T-helper 1 cell treated with Interleukin-12 subunit alpha and Interleukin-12 subunit beta and Interleukin-4 antibody, amounts not matched to agents 30 ng/mL and 1 ng/mL, for 36 hours (primary cell): ENCODE results near the gene CCDC177. TPM values are rescaled to one million over a fixed set of nuclear protein-coding genes. Genes with fewer than 3 reads are reported as not detected.
"Not testable (repeated sequence)": the region's sequence is repeated elsewhere in the genome, so short reads cannot be mapped to it uniquely, and the experiment has no call there.

ENCODE experiments used
- intact Hi-C: fragments of 100-400 bp; cut with micrococcal nuclease; formaldehyde crosslinking; loops from one replicate; pipeline ENCODE4 v1.15.1; 2024
- total RNA-seq: library from RNA; stranded (reverse); gene quantifications from 2 replicates; pipeline ENCODE4 v1.2.3, GENCODE V29; 2022

The CCDC177 gene
- total RNA-seq, 1 donor from 2014 or later: 0.05 TPM

DNA sequence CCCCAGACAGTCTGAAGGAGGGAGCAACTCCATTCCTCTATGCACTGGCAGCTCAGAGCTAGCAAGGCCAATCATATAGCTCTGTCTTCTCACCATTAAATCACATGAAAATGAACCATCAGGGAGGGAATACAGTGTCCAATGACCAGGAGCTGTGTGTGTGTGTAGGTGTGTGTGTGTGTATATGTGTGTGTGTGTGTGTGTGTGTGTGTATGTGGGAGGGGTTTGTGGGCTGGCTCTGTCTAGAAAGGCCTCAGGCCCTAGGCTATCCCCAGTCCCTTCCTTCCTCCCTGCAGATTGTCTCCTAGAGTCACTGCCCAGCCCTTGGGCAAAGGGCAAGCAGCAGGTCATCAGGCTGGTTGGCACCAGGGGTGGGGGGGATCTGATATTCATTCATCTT lies 31.1 kb upstream of the CCDC177 start:
- intact Hi-C loops: no loop called here

DNA sequence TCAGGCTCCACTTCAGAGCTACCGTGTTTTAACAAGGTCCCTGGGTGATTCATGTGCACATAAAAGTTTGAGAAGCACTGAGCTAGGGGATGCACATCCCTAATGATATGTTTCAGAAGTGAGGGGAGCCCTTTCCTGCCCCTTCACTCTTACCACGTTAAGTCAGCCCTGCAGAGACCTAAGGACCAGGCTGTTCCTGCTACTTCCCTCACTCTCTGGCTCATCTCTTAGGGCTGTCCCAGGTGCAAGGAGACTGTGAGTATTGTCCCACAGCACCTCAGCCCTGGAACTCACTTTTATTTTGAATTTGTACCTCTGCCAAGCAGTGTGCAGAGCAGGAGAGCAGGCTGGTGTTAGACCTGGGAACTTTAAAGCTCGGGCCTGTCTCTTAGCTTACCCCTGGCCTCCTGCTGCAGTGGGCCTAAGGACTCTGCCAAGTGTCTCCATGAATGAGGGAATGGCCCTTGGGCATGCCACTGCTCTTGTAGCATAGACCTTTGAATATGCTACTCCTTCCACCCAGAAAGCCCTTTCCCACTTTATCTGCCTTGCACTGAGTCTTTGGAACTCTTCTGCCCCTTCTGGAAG lies 25.7 kb upstream of the CCDC177 start:
- intact Hi-C loops: loop anchor here (5.0 kb wide), 1 partner anchor 217 kb away; no protein-coding TSS in a partner anchor

DNA sequence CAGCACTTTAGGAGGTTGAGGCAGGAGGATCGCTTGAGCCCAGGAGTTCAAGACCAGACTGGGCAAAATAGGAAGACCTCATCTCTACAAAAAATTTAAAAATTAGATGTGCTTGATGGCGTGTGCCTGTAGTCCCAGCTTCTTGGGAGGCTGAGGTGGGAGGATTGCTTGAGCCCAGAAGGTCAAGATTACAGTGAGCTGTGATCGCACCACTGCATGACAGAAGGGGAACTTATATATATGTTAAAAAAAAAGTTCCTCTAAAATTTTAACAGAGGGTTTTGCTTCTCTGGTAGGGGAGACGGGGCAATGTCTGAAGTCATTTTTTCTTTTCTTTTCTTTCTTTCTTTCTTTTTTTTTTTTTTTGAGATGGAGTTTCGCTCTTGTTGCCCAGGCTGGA lies 24.8 kb upstream of the CCDC177 start:
- intact Hi-C loops: not testable (repeated sequence)

DNA sequence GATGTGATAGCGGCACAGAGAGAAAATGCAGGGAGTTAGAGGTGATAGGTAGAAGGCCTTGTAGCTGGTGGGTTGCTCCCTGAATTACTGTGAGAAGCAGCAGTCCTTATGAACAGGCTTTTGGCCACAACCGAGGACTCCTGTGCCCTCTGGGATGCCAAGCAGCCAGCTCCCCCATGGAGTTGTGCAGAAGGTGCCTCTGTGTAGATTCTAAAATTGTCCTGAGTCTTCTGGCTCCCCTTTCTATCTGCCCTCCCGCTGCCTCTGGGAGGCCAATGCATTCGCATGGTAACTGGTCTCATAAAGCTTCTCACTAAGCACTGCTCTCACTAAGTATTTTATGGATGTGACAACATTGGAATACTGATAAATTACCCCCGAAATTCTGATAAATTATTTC lies 20.7 kb upstream of the CCDC177 start:
- intact Hi-C loops: no loop called here

DNA sequence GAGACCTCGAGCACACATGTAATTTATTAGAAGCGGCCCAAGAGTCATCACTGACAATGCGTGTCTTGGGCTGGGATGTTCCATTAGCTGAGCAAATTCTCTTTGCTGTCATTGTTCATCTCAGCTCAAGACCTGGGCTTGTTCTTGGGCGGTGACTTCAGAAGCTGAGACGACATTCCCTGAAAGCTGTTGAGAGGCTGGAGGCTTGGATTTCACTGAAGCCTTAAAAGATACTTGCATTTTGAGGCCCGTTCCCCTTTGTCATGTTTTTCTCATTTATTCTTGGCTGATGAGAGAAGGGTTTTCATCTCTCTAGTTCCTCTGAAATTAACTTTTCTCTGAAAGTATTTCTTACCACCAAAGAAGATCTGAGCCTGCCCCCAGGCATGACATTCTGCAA lies 20.2 kb upstream of the CCDC177 start:
- intact Hi-C loops: no loop called here

DNA sequence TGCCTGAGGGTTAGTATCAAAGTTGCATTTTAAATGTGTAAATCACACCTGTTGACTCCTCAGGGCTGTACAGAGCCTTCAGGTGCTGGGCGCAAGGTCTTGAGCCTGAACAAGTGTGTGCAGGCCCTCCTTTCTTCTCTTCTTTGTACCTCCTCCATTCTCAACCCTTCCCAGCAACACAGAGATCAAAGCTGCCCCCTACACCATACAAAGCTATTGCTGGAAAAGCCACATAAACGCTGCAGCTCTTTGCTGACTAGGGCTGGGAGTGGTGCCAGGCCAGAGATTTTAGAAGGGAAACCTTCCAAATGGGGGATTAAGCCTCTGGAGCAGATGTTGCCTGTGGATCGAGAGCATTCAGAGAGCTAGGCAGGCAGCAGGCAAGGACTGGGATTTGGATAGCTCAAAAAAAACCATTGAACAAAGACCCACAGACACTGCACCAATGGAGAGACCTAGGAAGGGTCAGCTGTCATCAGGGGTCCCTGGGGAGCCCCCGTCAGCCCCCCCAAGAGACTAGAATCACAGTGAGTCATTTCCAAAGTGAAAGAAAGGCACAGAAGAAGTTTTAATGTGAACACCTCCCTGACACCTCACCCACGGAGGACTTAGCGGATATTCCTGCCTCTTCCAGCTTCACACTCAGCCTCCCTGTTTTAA lies 18.5 kb upstream of the CCDC177 start:
- intact Hi-C loops: no loop called here

DNA sequence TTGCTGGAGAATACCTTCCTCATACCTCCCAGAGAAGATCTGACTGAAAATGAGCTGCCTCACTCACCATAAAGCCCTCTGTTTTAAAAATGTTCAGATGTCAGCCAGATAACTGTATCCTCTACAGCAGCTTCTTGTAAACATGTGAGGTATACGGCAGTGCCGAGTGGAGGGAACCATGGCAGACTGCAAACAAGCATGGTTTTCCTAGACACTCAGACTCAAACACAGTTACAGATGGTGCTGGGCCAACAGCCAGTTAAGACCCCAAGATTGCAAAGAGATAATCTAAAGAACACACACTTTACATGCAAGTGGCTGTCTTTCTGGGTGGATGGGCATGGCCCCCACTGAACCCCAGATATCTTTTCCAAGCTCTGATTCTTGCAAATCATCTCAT lies 16.6 kb upstream of the CCDC177 start:
- intact Hi-C loops: no loop called here

DNA sequence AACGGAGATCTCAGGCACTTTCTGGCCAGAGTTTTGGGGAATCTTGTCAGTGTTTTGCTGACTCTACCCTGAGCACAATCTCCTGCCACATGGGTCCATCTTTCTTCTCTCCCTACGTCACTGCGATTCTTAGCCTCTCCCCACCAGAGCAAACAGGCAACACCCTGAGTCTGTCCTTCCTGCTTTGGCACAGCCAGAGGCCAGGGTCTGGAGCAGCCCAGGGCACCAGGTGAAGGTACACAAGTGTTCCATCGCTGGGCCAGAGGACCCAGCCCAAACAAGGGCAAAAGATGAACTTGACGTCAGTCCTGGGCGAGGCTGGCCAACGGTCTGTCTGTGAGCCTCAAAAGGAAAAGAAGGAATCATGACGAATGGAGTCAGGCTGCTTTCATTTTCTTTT lies 12.7 kb upstream of the CCDC177 start:
- intact Hi-C loops: no loop called here

DNA sequence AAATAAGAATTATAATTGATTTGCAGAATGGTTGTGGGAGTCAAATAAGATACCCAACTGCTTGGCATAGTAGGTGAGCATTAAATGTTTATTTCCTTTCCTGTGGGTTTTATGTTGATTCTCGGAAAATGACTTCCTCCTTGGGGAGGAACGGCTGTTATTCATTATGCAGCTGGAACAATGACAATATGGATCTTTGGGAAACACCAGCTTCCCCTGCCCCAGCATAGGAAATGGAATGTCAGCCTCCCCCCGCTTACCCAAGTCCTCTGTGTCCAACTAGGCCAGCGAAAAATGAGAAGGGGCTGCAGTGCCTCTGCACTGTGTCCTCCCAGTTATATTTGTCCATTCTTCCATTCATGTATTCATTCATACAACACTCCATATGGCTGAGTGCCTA lies 11.7 kb upstream of the CCDC177 start:
- intact Hi-C loops: no loop called here

DNA sequence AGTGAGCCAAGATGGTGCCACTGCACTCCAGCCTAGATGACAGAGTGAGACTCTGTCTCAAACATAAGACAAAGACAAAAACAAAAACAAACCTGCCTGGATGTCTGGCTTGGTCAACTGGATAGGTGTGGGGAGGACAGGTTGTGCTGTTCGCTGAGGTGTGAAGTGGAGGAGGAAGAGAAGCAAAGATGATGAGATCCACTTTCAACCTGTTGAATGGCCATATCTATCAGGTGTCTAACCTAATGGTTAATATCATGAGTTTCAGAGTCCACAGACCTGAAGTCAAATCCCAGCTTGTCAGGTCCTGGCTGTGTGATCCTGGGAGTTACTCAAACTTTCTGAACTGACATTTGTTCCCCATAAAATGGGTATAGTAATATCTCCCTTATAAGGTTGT lies 9.7 kb upstream of the CCDC177 start:
- intact Hi-C loops: loop anchor here (2.0 kb wide), 2 partner anchors 18 to 52 kb away; no protein-coding TSS in a partner anchor

DNA sequence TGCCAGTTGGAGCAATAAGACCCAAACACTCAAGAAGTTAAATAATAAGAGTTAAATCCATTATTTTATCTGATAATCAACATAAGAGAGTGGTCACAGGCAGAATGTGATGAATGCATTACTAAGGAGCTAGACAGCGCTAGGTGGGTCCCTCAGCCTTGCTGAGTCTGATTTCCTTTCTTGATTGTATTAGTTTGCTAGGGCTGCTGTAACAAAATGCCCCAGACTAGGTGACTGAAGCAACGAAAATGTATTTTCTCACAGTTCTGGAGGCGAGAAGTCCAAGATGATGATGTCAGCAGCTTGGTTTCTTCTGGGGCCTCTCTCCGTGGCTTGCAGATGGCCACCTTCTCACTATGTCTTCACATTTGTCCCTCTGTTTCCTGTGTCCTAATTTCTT lies 8.2 kb upstream of the CCDC177 start:
- intact Hi-C loops: no loop called here

DNA sequence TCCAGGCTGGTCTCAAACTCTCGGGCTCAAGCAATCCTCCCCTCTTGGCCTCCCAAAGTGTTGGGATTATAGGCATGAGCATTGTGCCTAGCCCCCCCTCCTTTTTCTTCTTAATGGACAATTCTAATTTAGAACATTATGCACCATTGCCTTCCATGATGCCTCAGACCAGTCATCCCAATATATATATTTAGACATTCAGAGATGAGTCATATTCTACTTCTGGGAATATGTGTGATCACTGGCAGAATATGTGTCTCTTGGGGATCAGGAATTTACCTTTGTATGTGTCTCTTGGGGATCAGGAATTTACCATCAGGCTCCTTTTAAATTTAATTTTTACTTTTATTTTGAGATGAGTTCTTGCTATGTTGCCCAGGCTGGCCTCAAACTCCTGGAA lies 7.5 kb upstream of the CCDC177 start:
- intact Hi-C loops: no loop called here

DNA sequence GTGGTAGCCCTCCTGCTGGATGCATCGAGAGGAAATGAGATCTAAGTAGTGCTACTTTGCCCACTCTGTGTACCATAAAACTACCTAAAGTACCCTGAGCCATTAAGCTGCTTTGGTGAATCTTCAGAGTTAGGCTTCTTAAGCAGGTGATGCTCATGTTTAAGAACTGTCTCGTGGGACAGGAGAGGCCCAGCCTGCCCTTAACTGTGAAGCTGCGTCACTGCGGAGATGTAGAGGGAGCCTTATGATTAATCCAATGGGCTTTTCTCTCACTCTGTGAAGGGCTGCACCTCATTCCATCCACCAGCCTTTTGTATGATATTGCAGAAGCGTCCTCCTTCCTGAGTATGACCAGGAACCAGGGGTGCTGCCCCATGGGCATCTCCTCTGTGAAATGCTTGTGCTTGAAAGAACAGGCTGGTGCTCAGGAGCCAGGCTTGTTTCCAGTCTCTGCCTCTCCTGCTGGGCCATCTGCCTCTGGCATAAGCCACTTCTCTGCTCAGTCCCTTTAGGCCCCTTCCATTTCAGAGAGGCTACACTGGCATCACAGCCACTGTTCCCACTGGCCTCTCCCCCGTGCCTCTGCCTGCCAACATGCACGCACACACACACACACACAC lies 6.8 kb upstream of the CCDC177 start:
- intact Hi-C loops: no loop called here

DNA sequence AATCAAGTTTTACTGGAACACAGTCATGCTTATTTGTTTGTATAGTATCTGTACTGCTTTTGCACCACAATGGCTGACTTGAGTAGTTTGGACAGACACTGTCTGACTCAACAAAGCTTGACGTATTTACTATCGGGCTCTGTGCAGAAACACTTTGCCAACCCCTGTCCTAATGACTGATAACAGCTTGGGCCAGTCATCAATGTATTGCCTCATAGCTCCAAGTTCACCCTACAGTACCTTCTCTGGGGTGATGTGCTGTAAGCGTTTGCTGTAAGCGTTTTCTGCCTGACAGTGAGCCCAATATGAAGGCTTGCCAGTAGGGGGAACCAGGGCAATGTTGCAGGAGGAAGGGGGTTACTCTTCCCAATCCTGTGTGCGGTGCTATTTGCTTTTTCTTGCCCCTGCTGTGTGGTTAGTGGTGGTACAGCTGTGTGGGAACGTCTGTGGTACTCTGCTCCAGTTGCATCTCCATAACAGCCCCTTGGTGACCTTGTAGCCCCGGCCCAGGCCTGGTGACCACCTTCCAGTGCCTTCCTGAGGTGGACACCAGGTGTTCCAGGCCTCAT lies 5.4 kb upstream of the CCDC177 start:
- intact Hi-C loops: no loop called here

DNA sequence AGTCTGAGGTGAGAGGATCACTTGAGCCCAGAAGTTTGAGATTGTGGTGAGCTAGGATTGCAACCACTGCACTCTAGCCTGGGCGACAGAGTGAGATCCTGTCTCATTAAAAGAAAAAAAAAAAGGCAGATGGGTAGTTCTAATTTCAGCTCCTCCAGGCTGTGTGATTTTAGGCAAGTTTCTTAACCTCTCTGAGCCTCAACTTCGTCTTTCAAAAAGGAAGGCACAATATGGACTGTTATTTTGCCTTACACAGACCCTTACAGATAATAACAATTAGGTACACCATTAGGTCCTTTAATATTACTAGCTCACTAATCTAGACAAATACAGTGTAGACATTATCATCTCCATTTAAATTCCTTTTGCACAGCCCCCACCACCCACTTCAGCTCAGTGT lies 4.8 kb upstream of the CCDC177 start:
- intact Hi-C loops: no loop called here

DNA sequence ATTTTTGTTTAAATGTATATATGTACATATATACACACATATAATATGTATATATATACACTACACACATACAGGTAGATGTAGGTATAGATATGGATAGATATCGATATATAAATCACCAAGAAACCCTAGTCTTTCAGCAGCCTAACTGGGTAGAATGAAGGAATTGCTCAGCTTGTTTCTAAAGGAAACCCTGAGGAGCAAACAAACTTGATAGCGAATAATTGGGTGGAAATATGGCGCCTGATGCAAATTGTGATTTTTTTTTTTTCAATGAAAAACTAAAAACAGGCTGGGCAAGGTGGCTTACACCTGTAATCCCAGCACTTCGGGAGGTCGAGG lies 254 bp upstream of the CCDC177 start:
- intact Hi-C loops: loop anchor here (1.0 to 5.0 kb wide), 4 partner anchors 38 to 333 kb away; no protein-coding TSS in a partner anchor

DNA sequence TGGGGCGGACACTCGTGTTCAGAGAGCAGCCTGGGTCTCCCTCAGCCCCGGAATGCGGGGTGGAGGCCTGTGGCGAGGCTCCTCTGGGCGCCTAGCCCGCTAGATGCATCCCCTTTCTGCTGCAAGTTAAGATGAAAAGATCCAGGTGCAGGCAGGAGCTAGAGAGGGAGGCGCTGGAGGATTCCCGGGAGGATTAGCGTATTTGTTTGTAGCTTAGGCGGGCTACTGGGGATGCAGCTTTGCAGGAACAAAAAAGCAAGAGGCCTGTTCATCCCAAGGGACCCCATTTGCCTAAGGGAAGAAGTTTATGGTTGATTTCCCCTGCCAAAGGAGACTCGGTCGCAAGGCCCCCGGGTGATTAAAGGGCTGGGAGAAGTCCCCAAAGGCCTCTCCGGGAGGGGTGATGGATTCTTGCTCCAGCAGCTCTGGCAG lies 824 bp downstream of the CCDC177 start:
- intact Hi-C loops: loop anchor here (1.0 to 5.0 kb wide), 4 partner anchors 37 to 332 kb away; no protein-coding TSS in a partner anchor

DNA sequence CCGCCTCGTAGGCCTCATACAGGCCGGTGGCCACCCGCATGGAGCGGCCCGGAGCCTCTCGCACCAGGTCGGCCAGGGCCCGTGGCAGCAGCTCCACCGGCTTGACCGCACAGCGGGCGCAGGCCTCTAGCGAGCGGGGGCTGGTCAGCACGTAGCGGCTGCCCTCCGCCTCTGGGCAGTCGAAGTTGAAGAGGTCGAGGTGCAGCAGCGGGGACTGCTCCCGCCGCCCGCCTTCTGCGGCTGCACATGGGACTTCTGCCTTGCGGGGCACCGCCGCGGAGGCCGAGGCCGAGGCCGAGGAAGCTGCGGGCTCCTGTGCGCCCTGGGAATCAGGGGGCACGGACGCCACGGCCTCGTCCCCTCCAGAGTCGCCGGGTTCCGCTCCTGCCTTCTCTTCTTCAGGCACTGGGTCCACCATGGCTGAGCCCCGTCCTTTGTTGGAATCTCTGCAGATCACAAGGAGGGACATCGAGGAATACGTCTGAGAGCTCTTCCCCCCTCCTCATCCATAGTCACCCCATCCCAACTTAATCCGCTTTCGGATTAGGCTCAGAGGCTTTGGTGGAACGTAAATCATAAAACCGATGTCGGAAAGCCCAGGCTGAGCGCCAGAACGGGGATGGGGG lies 1.4 kb downstream of the CCDC177 start:
- intact Hi-C loops: loop anchor here (5.0 kb wide), 2 partner anchors 36 to 96 kb away; no protein-coding TSS in a partner anchor

DNA sequence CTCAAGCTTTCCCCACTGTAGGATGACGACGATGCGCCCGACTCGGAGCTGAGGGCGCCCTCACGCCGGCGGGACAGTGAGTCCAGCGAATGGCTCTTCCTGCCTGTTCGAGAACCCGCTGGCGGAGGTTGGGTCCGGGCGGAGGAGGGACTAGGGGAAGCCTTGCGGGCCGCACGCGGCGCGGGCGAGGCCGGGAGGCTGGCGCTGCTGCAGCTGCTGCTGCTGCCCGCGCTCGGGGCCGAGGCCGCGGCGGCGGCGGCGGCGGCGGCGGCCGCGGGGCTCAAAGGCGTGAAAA lies 1.9 kb downstream of the CCDC177 start:
- intact Hi-C loops: loop anchor here (5.0 kb wide), 2 partner anchors 35 to 95 kb away; no protein-coding TSS in a partner anchor

DNA sequence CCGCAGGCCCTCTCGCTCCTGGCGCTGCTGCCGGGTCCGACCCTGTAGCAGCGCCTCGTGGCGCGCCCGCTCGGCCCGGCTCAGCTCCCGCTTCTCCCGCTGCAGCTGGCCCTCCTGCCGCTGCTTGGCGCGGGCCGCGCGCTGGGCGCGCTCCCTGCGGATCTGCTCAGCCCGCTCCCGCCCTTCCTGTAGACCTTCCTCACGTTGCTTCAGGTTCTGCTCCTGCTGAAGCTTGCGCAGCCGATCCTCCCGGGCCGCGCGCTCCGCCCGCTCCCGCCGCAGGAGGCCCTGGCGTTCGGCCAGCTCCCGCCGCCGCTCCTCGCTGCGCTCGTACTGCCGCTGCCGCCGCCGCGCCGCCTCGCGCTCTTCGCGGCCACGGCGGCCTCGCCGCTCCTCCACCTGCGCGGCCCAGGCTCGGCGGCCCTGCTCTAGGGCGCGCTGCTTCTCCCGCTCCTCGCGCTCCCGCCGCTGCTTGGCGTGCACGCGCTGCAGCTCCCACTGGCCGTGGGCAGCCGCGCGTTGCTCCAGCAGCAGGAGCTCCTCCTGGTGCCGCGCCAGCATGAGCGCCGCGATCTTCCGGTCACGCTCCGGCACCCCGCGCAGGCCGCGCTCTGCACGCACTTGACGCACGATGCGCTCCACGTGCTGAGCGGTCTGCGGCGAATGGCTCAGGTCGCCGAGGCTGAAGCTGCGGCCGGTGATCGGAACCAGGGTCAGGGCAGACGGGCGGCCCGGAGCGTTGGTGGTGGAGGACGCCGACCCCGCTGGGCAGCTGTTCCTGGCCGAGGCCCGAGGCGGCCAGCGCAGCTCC lies 2.4 kb downstream of the CCDC177 start:
- intact Hi-C loops: loop anchor here (5.0 kb wide), 2 partner anchors 35 to 95 kb away; no protein-coding TSS in a partner anchor

DNA sequence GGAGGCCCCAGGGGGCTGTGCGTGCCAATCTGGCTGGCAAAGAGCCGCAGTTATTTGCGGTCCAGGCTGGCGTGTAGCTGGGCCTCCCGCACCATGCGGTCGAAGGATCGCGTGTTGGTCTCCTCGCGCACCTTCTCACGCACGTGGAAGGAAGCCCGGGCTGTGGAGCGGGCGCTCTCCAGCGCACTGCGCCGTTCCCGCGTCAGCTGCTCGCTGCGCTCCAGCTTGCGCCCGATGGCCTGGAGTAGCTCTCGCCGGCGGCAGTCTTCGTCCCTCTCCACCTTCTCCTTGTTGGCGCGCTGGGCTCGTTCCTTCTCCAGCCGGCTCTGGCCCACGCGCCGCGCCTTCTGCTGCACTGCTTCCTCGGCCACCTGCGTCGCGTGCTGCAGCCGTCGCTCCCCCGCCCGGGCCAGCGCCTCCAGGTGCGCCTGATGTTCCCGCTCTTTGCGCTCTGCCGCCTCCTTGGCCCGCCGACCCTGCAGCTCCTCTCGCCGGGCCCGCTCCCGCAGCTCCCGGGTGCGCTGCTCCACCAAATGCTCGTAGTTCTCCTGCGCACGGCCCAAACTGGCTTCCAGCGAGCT lies 3.1 kb downstream of the CCDC177 start:
- intact Hi-C loops: loop anchor here (5.0 kb wide), 2 partner anchors 34 to 94 kb away; no protein-coding TSS in a partner anchor
